GM19324 (cell line): ENCODE results near the gene MARK4.

Source experiments
- ATAC-seq: cut with Tn5 transposase; IDR thresholded peaks from one replicate; pipeline ENCODE4 v1.9.1; 2021; ENCODE audit warnings: mild to moderate bottlenecking, moderate library complexity; ENCODE audit not compliant: unreplicated experiment, low FRiP score

MARK4 gene

GRCh38 chr19:45352914-45353796 lies 102.1 kb downstream of the MARK4 start:
- no peak for ATAC-seq

GRCh38 chr19:45354241-45354842 lies 103.3 kb downstream of the MARK4 start:
- ATAC-seq, result no peak
